Retinal pigment epithelial cell (primary cell): ENCODE measurements around the gene HOXA11.

Source experiments
- DNase-seq: peaks from one replicate; pipeline ENCODE4 v3.0.0-alpha.2; 2010; ENCODE audit warnings: low read depth
- H3K4me3 ChIP-seq: 2 replicates; pipeline ENCODE4 v1.5.1; 2011; ENCODE audit warnings: mild to moderate bottlenecking, low read length, control low read depth, moderate library complexity
- TF ChIP-seq, protein P1 (sequence below): conservative IDR thresholded peaks from 2 replicates; pipeline ENCODE4 v1.5.1; 2011; ENCODE audit warnings: low read depth, low read length, control low read depth, inconsistent platforms

HOXA11 gene

DNA sequence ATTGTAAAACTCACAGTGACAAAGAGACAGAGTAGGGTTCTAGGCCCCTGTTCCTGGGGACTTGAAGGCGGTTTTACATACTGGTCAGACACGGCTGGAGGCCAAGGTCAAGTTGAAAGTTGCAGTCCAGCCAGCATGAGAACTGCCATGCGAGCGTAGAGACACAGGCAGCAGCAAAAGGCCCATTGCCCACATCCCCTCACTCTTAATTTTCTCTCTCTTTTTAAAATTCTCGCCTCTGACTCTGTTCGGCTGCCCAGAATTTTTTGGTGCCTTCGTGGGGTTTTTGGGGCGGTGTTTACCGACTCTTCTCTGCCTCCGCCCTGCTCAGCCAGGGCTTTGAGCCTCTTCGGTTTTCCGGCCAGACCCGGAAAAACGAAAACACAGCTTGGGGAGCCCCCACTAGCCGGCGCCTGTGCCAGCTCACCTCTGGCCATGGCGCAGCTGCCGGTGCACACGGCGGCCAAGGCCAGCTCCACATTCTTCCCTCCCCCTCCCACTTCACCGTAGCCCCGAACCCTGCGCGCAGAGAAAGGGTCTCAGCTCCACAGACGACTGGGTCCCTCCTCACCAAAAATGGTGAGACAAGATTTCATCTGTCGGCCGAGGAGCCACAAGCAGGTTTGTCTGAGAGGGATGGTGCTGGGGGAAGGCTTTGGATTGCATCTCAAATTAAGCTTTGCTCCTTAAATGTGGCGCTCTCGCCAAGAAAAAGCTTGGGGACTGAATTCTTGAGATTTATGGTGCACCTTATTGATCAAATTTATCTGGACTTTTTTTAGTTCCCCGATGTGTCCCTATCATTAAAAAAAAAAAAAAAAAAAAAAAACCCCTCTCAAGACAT, 17.2 kb upstream of the HOXA11 start:
- H3K4me3 ChIP-seq, result no peak overlapping the region
- TF ChIP-seq, protein P1, sequence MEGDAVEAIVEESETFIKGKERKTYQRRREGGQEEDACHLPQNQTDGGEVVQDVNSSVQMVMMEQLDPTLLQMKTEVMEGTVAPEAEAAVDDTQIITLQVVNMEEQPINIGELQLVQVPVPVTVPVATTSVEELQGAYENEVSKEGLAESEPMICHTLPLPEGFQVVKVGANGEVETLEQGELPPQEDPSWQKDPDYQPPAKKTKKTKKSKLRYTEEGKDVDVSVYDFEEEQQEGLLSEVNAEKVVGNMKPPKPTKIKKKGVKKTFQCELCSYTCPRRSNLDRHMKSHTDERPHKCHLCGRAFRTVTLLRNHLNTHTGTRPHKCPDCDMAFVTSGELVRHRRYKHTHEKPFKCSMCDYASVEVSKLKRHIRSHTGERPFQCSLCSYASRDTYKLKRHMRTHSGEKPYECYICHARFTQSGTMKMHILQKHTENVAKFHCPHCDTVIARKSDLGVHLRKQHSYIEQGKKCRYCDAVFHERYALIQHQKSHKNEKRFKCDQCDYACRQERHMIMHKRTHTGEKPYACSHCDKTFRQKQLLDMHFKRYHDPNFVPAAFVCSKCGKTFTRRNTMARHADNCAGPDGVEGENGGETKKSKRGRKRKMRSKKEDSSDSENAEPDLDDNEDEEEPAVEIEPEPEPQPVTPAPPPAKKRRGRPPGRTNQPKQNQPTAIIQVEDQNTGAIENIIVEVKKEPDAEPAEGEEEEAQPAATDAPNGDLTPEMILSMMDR, result no peak
- DNase-seq, result no peak

DNA sequence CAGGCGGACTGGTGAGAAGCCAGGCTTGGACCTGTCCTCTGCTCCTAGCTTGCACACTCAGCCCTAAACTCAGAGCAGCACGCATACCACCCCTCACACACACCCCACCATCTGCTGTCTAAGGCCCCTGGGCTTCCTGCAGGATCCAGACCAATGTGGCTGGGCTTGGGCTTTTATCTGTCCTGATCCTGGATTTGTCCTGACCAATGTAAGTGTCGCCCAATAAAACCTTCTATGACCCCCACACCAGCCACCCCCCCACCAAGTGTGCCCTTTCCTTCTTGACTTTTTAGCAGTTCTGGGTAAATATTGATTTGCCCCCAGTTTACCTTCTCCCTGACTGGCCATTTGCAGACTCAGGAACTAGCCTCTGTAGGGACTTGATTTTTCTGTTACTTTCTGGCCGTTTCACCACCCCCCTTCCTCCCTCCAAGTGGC, 16.6 kb upstream of the HOXA11 start:
- H3K4me3 ChIP-seq, result no peak overlapping the region
- TF ChIP-seq, protein P1, result no peak
- no peak for DNase-seq

DNA sequence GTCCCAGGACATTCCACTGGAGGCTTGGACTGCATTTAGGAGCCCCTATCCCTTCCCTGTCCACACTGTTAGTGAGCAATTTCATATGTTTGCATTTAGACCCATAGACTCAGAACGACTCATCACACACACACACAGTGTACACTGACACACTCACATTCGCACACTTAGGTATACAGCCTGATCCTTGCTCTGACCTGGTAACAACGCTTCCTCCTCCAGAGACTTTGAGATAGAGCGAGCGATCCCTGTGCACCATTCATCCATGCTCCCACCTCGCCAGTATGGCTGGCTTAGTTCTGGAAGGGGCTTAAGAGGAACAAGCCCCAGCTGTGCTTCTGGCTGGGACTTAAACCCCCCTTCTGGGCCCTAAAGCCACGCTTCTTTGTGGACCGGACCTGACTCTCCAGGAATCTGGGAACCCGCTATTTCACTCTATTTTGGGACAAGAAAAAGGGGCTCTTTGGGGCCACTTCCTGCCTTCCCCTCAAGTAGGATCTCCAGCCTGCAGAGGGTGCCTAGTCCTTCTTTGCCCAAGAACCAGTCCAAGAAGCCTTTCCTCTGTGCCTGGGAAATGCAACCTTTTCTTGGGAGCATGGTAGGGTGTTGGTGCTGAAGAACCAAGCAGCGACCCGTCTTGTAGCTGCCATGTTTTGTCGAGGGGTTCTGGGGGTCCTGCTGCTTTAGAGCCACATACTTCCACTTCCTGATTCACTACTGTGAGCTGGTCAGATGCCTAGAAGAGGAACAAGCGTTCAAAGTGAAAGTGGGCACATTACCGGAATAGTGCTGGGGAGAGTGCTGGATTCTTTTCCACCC, 15.9 kb upstream of the HOXA11 start:
- TF ChIP-seq, protein P1, result no peak
- no peak for DNase-seq
- no peak overlapping the region for H3K4me3 ChIP-seq

DNA sequence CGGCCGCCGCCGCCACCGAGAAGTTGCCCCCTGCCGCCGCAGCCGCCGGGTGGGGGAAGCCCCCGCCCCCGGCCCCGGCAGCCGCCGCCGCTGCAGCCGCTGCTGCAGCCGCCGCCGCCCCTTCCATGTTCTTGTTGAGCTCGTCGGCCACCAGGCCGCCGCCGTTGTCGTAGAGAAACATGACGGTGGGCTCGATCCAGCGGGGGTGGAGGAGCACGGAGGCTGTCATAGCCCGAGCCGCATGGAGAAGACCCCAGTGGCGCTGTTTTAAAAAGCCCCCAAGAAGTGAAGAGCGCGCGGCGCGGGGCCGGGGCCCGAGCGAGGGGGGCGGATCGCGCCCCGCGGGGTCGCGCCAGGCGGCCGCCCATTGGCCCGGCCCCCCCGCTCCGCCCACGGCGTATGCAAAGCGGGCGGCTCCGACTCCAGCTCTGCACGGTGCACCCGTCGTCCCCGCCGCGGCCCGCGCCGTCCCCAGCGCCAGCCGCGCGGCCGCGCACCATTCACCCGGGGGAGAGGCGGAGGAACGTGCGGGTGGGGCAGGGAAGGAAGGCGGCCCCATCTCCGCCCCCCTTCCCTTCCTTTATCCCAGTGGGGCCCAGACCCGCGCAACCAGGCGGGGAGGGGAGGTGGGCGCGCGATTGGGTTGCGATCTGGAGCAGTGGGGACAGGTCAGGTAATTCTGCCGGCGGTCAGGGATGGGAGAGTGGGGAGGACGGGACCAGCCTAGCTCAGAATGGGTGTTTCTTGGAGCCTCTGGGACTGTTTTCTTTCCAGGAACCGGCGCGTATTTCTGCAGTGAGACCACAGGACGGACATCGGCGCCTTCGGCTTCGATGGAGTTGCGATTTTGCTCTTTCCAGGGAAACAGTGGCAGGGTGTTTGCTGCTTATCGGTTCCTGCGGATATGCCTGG, 15.1 kb upstream of the HOXA11 start, which contains the start of gene HOXA13:
Gene HOXA13 (minus strand): TSS at position 243 of the 912 bp plus-strand sequence. CDS start 14 bp downstream, at position 229.
- peak within 1 kb of the TSS; percentile 22 for H3K4me3 ChIP-seq
- TF ChIP-seq, protein P1, result no peak

DNA sequence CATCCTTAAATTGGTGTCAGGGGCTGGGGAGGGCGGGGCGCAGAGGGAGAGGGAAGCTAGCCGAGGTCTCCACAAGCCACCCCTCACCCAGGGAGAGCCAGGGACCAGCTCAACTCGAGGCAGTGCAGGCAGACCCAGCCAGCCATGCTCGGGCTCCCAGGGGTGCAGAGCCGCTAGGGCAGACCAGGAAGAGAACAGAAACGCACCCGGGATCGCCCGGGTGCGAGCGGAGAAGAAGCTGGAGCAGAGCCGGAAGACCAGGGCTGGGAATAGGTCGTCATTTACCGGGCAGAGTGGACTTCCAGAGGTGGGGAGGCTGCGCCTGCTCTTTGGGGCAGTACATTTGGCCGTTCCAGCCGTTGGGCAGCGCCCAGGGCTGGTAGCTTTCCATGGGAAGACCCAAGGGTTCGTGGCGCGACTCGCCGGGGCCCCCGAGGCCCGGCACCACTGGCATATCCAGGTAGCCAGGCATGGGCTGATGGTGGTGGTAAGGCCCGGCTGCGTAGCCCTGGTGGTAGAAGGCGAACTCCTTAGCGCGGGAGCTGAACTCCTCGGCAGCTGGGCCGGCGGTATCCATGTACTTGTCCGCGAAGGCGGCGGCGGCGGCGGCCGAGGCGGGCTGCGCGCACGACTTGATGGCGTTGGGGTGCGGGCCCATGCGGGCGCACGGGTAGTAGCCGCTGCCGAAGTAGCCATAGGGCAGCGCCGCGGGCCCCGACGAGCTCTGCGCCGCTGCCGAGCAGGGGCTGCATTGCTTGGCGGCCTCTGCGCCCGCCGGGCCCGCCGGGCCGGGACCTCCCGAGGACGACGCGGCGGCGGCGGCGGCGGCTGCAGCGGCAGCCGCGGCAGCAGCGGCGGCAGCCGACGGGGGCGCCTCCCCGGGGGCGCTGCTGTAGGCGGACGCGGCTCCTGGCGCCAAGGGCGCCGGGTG, 14.1 kb upstream of the HOXA11 start:
- TF ChIP-seq, protein P1, result no peak
- DNase-seq, result no peak
- no peak overlapping the region for H3K4me3 ChIP-seq

More for the DNA sequence above, 15.1 kb upstream of the HOXA11 start, which contains the start of gene HOXA13:
- DNase-seq, result no peak
